Measurements from ENCODE around the gene SCYL1.

Gene SCYL1

DNA sequence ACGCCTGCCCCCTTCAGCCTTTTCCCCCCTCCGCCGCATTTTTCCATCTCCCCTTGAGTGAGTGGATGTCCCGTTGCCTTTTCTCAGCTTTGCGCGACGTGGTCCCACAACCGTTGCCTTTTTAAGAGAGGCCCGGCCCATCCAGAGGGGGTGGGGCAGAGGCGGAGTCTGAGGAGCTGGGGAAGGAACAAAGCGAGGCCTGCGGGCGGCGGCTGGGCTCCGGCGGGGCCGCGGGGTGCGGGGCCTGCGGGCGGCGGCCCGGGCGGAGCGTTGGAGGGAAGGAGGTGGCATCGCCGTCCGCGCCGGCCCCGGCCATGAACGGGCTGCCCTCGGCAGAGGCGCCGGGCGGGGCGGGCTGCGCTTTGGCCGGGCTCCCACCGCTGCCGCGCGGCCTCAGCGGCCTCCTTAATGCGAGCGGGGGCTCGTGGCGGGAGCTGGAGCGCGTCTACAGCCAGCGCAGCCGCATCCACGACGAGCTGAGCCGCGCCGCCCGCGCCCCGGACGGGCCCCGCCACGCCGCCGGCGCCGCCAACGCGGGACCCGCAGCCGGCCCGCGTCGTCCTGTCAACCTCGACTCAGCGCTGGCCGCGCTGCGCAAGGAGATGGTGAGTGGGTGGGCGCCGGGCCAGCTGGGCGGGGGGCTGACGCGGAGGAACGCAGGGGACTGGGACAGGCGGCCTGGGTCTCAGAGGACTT, 47.6 kb downstream of the SCYL1 start, which contains the start of gene FAM89B:
Gene FAM89B, plus strand, starts transcription at position 183 of the 696 bp plus-strand sequence. Its CDS starts 132 bp downstream, at position 315.
- peak; percentile 88 to 89 for DNase-seq

DNA sequence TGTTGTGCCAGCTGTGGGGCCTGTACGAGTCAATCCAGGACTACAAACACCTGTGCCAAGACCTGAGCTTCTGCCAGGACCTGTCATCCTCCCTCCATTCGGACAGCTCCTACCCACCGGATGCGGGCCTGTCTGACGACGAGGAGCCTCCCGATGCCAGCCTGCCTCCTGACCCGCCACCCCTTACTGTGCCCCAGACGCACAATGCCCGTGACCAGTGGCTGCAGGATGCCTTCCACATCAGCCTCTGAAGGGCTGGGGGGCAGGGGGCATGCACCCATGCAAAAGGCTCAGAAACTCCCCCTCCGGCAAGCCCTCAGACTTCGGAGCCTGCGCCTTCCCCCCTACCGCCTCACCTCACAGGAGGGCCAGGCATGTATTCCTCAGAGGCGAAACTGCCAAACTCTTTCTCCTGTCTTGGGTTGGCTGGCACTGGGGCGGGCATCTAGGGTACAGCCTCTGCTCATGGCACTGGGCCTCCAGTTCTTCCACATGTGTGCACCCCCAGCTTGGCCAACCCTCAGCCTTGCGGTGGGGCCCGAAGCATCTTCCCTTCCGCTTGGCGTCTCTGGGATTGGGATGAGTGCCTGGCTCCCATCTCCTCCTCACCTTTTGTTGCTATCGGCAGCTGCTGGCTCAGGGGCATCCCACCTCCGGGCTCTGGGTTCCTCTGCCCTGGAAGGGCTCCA, 48.7 kb downstream of the SCYL1 start:
- DNase-seq, result no peak

DNA sequence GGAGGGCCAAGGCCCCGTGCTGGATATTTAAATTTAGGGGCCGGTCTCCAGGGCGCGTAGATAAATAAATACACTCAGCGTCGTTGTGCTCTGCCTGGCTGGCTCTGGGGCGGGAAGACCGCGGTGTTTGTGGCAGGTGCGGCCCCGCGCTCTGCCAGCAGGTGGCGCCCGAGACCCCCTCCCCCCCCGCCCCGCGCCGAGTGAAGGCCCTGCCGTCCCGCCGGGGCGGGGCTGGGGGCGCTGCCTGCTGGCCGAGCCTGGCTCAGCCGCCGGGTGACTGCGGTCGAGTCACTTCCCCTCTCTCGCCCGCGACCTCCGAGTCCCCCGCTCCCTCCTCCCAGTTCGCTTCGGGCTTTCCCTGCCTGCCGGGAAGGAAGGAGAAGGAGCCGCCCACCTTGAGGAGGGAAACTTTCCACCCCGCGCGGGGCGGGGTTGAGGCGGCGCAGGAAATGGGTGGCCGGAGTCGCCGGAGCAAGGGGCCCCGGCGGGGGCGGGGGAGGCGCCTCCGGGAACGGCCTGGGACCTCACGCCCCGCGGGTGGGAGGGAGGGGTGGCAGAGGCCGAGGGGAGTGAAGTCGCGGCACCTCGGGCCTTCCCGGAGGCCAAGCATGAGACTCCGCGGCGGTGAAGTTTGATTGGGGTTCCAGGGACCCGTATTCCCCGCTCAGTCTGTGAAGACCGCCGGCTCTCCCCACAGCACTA, 49.4 kb downstream of the SCYL1 start:
- peak; percentile 66 to 73 for DNase-seq

- no peak for DNase-seq
These were observed 50.1 kb downstream of the SCYL1 start for GRCh38 chr11:65574811-65575567.

DNA sequence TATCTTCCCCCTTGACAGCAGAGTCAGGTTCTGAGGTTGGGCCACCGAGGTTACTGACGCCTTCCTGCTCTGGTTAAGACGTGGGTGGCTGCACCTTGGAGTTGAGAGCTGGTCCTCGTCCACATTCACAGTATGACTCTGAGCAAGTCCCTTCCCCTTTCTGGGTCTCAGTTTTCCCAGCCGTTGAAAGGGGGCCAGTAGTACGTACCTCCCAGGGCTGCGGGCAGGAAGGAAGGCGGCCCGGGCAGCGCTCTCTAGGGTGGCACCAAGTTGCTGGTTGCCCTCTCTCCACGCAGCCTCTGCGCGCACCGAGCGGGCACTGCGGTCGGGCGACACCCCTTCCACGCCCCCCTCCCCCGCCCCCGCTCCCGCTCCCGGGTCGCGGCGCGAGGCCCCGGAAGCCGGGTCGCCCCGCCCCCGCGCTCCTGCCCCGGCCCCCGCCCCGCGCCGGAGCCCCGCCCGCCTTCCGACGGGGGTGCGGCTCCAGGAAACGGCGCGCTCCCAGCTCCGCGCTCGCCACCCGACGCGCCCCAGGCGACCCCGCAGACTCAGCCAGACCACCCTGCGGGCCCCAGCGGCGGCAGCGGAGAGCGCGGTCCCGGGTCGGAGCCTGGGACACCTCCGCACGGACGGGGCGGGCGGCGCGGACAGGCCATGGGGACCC, 50.8 kb downstream of the SCYL1 start, which contains the start of gene EHBP1L1:
Gene EHBP1L1, plus strand, starts transcription at position 486 of the 664 bp plus-strand sequence. CDS start 250 bp downstream, outside the sequence.
- DNase-seq, result peak; percentile 72 to 78

DNA sequence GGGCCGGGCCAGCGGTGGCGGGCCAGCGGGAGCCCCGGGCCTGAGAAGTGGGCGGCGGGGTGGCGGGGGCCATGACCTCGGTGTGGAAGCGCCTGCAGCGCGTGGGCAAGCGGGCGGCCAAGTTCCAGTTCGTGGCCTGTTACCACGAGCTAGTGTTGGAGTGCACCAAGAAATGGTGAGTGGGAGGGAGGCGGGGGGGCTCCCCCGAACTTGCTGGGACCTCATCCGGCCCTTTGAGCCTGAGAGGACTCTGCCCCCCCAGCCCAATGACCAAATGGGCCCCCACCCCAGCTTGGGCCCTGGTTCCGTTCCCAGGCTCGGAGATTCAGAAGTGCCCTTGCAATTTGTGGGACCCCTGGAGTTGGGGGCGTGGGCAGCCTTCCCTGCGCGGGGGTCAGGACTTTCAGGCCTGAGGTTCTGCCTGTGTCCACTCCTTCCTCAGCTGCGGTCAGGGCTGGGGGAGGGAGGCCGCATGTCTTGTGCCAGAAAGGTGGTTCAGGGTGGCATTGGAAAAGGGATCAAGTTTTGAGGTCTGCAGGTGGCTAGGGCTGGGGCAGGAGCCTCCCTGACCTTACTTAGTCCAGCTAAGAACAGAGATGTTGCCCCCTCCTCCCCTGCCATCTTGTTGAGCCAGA, 51.5 kb downstream of the SCYL1 start:
- no peak for DNase-seq

- DNase-seq, result no peak
These were observed 52.2 kb downstream of the SCYL1 start for GRCh38 chr11:65576867-65577755.

DNA sequence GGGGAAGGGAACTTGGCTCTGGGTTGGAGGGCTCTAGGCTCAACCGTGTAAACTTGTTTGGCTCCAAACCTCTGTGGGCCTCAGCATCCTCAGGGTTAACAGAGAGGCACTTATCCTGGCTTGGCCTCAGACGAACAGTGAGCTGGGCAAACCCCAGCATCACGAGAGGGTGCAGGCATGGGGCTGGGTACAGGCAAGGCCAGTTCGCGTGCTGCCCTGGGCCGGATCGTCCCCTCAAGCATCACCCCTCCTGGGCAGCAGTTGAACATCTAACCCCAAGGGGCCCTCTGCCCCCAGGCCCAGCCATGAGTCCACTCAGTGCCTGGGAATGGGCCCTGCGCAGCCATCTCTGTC, 52.9 kb downstream of the SCYL1 start:
- no peak for DNase-seq

DNA sequence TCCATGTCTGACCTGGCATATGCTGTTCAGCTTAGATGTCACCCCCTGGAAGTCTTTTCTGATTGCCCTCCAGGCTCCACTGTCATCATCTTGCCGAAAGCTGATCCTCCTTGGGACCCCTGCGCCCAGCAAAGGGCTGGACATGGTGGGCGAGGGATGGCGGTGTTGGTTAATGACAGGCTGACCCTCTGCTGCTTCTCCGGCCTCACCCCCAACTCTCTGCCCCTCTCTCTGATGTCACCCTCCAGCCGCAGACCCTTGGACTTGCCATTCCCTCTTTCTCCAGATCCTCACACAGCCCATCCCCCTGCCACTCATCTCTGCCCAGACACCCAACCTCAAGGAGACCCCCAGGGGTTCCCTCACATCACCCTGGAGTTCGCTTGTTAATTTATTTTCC, 53.3 kb downstream of the SCYL1 start:
- no peak for DNase-seq

GRCh38 chr11:65578667-65579066, 53.8 kb downstream of the SCYL1 start:
- DNase-seq, result no peak

GRCh38 chr11:65579291-65579690, 54.4 kb downstream of the SCYL1 start:
- DNase-seq, result no peak

GRCh38 chr11:65580031-65580692, 55.3 kb downstream of the SCYL1 start:
- no peak for DNase-seq

DNA sequence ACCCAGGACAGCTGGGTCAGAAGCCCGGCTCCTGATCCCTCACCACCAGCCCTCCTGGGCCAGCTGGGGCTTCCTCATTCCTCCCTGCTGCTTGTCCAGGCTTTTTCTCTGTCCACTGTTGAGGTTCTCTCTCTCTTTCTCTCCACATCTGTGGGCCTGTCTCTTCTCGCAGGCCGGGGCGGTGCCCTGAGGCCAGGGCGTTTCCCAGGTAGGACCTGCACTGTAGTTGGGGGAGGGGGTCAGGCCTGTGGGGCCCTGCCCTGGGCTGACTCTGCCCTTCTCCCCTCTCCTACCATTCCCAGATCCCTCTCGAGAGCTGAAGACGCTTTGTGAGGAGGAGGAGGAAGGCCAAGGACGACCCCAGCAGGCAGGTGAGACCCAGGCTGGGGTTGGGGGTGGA, 55.9 kb downstream of the SCYL1 start:
- no peak for DNase-seq

- DNase-seq, result no peak
These were observed 57.0 kb downstream of the SCYL1 start for GRCh38 chr11:65581928-65582327.

DNA sequence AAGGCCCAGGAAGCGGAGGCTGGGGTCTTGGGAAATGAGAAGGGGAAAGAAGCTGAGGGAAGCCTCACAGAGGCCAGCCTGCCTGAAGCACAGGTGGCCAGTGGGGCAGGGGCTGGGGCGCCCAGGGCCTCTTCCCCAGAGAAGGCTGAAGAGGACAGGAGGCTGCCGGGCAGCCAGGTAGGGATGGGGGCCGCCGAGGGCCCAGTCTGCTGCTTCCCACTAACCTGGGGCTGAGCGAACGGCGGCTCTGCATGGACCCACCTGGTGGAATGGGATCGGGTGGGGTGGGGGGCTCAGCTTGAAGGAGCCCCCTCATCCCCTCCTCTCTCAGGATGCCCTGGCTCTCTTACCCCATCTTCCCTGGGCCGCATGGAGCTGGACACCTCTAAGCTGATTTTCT, 58.7 kb downstream of the SCYL1 start:
- no peak for DNase-seq

GRCh38 chr11:65584106-65584505, 59.2 kb downstream of the SCYL1 start:
- no peak for DNase-seq

DNA sequence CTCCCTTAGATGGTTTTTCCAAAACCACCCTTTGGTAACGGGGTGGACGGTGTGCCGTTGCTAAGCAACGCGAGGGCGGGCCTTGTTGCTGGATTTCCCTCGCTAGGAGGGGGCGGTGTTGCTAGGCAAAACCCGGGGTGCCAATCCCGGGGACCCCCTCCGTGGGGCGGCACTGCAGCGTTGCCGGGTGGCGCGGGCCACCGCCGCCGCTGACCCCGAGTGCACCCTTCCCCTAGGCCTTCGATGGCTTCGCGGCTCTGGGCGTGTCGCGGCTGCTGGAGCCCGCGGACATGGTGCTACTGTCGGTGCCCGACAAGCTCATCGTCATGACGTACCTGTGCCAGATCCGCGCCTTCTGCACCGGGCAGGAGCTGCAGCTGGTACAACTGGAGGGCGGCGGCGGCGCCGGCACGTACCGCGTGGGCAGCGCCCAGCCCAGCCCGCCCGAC, 59.9 kb downstream of the SCYL1 start:
- no peak for DNase-seq

- DNase-seq, result no peak
These were observed 60.7 kb downstream of the SCYL1 start for GRCh38 chr11:65585396-65586246.

DNA sequence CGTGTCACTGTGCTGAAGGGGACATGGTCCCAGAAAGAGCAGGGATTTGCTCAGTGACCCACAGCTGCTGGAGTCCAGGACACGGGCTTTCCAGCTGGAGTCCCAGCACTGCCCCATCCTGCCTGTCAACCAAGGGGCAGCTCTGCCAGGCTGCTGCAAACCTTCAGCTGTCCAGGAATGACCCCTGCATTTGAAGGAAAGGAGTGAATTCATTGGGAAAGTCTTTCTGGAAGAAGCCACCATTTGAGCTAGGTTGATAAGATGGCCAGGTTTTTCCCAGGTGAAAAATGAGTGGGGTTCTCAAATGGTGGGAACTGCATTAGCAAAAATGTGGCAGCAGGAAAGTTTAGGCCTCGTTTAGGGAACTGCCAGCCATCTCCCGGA, 61.4 kb downstream of the SCYL1 start:
- no peak for DNase-seq
